GM18511 (cell line): ENCODE measurements around the gene KANK2.
A peak's percentile ranks its signal among the peaks of the same experiment; 100 is the strongest.
"Not testable (repeated sequence)": the region's sequence is repeated elsewhere in the genome, so short reads cannot be mapped to it uniquely, and the experiment has no call there.

Source experiments
- ATAC-seq: cut with Tn5 transposase; IDR thresholded peaks from one replicate; pipeline ENCODE4 v1.9.1; 2021; ENCODE audit warnings: mild to moderate bottlenecking, moderate library complexity; ENCODE audit not compliant: unreplicated experiment

The KANK2 gene

GRCh38 chr19:11175920-11176319, 21.4 kb downstream of the KANK2 start:
- no peak for ATAC-seq

- ATAC-seq: no peak
Measured at GRCh38 chr19:11174336-11174735, 23.0 kb downstream of the KANK2 start.

GRCh38 chr19:11173516-11174155, 23.7 kb downstream of the KANK2 start:
- ATAC-seq: no peak

- ATAC-seq: no peak
Measured at GRCh38 chr19:11172576-11172975, 24.8 kb downstream of the KANK2 start.

- no peak for ATAC-seq
Measured at GRCh38 chr19:11171144-11171543, 26.2 kb downstream of the KANK2 start.

GRCh38 chr19:11169896-11170678, 27.3 kb downstream of the KANK2 start:
- no peak for ATAC-seq

- no peak for ATAC-seq
Measured at GRCh38 chr19:11168568-11168967, 28.8 kb downstream of the KANK2 start.

GRCh38 chr19:11166281-11167142, 30.8 kb downstream of the KANK2 start:
- ATAC-seq: no peak

- no peak for ATAC-seq
Measured at GRCh38 chr19:11165486-11166030, 31.8 kb downstream of the KANK2 start.

- ATAC-seq: no peak
Measured at GRCh38 chr19:11164879-11165406, 32.4 kb downstream of the KANK2 start.

GRCh38 chr19:11164296-11164695, 33.0 kb downstream of the KANK2 start:
- no peak for ATAC-seq

GRCh38 chr19:11160440-11160768, 36.9 kb downstream of the KANK2 start:
- not testable (repeated sequence) for ATAC-seq

- no peak for ATAC-seq
Measured at GRCh38 chr19:11159598-11160439, 37.5 kb downstream of the KANK2 start.

GRCh38 chr19:11155373-11156120, 41.8 kb downstream of the KANK2 start, which contains the start of gene SPC24:
SPC24 (minus strand) TSS chr19:11155782; CDS start chr19:11155776, 6 bp downstream.
- ATAC-seq: peak; percentile 99

- no peak for ATAC-seq
Measured at GRCh38 chr19:11154683-11155047, 42.7 kb downstream of the KANK2 start.

- no peak for ATAC-seq
Measured at GRCh38 chr19:11152318-11153062, 44.9 kb downstream of the KANK2 start.

GRCh38 chr19:11151181-11151580, 46.2 kb downstream of the KANK2 start:
- ATAC-seq: no peak

- no peak for ATAC-seq
Measured at GRCh38 chr19:11148001-11148400, 49.3 kb downstream of the KANK2 start.

- ATAC-seq: no peak
Measured at GRCh38 chr19:11145536-11145924, 51.8 kb downstream of the KANK2 start.
